ENCODE results near the gene LIPT1.
A peak's percentile ranks its signal among the peaks of the same experiment; 100 is the strongest.
"Not testable (repeated sequence)": the region's sequence is repeated elsewhere in the genome, so short reads cannot be mapped to it uniquely, and the experiment has no call there.

Gene LIPT1

GRCh38 chr2:99154643-99155536, at the start of gene LIPT1, which contains the start of gene TSGA10:
LIPT1 (plus strand) TSS chr2:99154967; CDS start chr2:99161958, 6,991 bp downstream.
TSGA10 (minus strand) TSS chr2:99154942; CDS start chr2:99109439, 45,503 bp downstream.
- DNase-seq (peak; percentile 95), ATAC-seq (peak; percentile 98)

DNA sequence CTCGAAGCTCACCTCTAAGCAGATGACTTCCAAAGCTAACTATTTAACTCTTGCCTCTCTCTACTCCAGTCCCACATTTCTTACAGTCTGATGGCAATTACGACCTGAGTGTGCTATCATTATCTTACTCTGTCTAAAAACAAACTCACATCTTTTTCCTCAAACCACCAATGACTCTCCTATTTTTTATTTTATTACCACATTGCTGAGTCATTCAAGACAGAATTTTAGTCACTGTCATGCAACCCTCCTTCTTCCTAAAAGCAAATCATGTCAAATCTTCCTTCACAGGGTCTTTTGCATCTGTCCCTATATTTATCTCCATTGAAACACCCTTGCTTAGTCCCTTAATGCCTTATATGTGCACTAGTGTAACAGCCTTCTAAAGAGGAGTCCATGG, 47.9 kb upstream of the LIPT1 start:
- no peak for ATAC-seq

DNA sequence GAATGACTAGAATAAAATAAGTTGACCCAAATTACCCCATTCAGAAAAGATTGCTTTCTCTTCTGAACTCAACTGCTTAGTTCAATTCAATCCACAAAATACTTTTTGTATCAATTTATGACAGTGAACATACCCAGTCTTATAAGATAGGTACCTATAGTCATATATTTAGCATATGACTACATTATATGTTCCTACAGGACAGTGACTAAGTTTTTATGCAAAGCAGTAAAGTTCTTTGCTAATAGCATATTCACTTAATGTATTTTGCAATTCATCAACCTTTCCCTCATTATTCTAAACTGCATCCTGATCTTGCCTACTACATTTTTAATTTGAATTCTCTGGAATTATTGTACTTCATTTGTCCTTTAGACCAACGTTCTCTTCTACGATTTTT, 43.5 kb upstream of the LIPT1 start:
- no peak for DNase-seq
- no peak for ATAC-seq

More for the DNA sequence above, 47.9 kb upstream of the LIPT1 start:
- no peak for DNase-seq

DNA sequence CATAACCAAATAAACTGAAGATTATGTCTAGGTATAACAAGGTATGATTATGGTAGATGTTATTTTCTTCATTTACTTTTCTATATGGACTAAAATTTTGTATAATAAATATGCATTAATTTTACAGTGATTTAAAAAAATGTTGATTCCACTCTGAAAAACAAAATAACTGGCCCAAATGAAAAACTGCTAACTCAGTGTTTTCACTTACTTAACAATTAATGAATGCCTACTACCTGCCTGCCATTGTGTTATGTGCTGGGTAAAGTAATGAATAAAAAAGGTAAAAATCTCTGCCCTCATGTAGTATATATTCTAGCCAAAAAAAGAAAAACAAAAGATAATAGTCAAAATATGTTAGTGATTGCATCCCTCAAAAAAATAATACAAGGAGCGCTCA, 42.8 kb upstream of the LIPT1 start:
- ATAC-seq (no peak), DNase-seq (no peak)

- ATAC-seq (no peak), DNase-seq (no peak)
Observed at GRCh38 chr2:99112617-99113016, 42.1 kb upstream of the LIPT1 start.

GRCh38 chr2:99127981-99128380, 26.8 kb upstream of the LIPT1 start:
- no peak for DNase-seq
- no peak for ATAC-seq

DNA sequence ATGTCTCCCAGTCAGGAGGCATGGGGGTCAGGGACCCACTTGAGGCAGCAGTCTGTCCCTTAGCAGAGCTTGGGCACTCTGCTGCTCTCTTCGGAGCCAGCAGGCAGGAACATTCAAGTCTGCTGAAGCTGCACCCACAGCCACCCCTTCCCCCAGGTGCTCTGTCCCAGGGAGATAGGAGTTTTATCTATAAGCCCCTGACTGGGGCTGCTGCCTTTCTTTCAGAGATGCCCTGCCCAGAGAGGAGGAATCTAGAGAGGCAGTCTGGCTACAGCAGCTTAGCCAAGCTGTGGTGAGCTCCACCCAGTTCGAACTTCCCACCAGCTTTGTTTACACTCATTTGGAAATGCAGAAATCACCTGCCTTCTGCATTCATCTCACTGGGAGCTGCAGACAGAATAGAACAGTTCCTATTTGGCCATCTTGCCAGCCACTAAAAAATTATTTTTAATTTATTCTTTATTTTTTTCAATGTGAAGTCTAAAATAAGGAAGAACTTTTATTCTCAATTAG, 19.7 kb upstream of the LIPT1 start:
- DNase-seq, ATAC-seq: not testable (repeated sequence)

- DNase-seq (no peak), ATAC-seq (no peak)
Observed at GRCh38 chr2:99139003-99139402, 15.8 kb upstream of the LIPT1 start.

DNA sequence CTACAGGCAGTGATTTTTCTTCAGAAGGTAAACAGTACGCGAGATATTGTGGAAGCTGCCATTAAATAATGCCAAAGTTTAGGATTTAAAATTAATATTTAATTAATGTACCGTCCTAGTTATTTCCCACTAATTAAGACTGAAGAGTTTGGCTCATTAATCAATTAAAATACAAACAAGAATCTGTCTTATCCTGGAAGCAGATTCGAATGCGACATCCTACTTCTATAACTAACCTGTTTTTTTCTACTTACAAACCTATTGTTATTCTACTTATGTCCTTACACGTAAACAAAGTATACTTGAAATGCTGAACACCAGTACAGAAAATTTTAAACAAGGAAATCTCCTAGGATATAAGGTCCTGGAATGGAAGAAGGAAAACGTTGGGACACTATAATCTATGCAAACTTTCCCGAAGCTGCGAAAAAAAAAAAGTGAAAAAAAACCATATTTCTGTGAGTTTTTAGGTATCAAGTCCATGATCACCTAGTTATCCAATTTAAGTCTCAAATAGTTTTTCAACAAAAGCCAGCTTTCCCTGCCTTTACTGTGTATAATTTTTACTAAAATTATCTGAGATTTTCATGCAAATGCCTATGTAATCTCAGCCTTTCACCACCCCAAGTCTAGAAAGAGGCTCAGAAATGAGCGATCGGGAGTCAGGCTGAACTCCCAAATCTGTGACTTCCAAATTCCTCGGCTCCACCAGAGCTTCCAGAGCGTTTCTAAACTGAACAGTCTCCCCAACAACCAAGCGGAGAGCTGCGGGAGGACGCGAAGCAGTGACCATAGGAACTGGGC, 14.5 kb upstream of the LIPT1 start:
- DNase-seq (no peak), ATAC-seq (no peak)

DNA sequence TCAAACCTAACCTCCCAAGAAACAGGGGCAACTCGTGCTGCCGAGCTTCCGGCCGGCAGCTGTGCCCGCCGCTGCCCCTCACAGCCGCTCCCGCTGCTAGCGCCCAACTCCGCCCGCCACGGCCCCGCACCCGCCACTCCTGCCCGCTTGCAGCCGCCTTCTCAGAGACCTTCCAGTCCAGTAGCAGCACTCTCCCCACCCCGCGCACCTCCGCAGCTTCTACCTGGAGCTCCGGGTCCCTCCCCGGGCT, 14.0 kb upstream of the LIPT1 start:
- ATAC-seq = peak; percentile 30
- DNase-seq = no peak

GRCh38 chr2:99141110-99142108, 13.4 kb upstream of the LIPT1 start, which contains the start of gene C2orf15:
C2orf15 (plus strand) TSS chr2:99141707; CDS start chr2:99150559, 8,852 bp downstream.
- DNase-seq (peak; percentile 97), ATAC-seq (peak; percentile 96)

DNA sequence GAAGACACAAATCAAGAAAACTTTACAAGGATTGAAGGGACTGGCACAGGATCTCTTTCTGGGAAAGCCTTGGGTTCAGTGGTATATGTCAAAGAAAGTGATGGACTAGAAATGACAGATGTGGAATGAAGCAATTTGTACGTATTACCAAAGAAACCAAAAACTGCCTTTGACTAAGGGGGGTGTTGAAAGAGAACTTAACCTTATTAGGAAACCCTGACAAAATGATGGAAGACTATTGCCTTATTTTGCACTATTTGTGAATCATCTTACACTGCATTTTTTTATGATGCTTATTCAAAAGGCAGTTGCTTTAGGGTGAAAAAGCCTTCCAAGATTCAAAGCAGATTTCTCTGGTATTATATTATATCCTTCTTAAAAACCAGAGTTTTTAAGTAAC, 4.1 kb upstream of the LIPT1 start:
- ATAC-seq (no peak), DNase-seq (no peak)

DNA sequence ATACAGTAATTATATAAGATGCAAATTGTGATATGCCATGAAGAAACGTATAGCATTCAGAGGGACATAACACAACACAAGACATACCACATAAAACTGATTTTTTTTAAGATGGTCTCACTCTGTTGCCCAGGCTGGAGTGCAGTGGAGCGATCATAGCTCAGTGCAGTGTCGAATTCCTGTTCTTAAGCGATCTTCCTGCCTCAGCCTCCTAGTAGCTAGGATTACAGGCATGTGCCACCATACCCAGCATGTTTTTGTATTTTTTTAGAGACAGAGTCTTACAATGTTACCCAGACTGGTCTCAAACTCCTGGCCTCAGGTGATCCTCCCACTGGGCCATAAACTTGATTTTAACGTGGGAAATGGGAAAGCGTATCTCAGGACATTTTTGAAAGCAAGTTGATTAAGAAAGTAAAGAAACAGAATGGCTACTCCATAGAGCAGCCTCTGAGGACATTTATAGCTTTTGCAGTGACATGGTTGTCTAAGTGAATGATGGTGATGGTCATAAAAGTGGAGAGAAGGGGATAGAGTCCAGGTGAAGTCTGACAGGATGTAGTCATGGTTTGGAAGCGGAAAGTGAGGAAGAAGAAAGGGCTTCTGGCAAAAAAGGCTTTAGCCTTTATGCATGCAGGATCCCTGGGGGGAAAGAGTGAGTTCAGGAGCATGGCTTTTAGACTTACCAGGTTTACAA, 2.4 kb upstream of the LIPT1 start:
- ATAC-seq (no peak), DNase-seq (no peak)

GRCh38 chr2:99153921-99154604, 704 bp upstream of the LIPT1 start:
- DNase-seq (no peak), ATAC-seq (no peak)

DNA sequence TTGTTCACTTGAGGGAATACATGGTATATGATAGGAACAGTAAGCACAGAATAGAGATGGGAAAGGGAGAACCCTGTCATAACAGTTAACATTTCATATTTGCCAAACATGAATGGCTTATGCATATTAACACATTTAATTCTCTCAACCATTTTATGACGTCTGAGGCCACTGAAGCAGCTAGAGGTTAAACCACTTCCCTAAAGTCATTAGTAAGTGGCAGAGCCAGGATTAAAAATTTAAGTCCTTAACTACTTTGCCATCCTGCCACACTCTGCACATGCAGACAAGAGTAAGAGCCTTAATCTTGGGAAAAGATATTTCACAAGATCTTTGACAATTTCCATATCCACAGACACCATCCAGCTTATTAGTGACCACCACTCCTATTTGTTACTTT, 2.1 kb downstream of the LIPT1 start:
- no peak for ATAC-seq
- DNase-seq = no peak

DNA sequence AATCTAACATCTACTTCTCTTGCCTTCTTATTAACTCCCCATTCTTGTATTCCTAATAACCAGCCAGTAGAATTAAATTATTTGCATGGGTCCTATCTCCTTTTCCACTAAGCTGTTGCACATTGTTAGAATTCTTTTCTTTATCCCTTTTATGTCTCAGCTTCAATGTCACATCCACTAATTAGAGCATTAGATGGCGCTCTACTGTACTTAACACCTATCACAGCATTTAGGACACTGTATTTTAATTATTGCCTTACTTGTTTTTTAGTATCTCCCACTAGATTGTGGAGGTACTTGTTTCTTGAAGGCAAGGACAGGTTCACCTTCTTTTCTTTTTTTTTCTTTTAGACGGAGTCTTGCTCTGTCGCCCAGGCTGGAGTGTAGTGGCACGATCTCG, 3.8 kb downstream of the LIPT1 start:
- no peak for DNase-seq
- ATAC-seq = no peak

GRCh38 chr2:99159594-99159993, 4.8 kb downstream of the LIPT1 start:
- DNase-seq = no peak

DNA sequence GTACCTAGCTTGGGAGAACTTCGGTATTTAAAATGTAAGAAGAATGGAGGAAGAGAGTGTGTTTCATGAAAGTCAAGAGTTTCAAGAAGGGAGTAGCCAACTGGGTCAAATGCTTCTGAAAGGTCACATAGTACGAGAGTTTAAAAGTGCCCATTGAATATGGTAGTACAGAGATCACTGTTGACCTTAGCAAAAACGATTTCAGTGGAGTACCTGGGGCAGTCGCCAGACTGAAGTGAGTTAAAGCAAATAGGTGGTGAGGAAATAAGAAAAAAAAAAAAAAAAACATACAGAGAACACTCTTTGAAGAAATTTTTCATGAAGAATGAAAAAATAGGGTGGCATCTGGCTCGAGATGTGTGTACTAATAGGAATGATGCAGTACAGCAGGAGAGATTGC, 11.5 kb downstream of the LIPT1 start:
- DNase-seq (no peak), ATAC-seq (no peak)

More at GRCh38 chr2:99159594-99159993, 4.8 kb downstream of the LIPT1 start:
- no peak for ATAC-seq

DNA sequence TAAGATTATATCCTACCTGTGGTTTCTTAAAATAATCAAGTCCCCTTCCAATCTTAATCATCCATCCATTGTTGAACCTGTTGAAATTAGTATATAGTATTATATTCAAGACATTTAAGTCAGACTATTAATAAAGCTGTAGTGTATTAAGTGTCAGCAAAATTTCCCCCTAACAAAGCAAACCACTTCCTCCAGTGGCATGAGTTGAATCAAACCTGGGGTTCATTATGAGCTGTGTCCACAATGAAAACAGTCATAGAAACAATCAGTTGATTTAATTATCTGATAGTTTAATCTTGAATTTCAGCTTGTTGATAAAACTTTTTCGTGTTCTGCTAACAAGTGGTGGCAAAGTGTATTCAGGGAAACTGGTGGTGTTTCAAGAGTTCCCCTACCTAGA, 14.8 kb downstream of the LIPT1 start:
- ATAC-seq = peak; percentile 28
- no peak for DNase-seq

DNA sequence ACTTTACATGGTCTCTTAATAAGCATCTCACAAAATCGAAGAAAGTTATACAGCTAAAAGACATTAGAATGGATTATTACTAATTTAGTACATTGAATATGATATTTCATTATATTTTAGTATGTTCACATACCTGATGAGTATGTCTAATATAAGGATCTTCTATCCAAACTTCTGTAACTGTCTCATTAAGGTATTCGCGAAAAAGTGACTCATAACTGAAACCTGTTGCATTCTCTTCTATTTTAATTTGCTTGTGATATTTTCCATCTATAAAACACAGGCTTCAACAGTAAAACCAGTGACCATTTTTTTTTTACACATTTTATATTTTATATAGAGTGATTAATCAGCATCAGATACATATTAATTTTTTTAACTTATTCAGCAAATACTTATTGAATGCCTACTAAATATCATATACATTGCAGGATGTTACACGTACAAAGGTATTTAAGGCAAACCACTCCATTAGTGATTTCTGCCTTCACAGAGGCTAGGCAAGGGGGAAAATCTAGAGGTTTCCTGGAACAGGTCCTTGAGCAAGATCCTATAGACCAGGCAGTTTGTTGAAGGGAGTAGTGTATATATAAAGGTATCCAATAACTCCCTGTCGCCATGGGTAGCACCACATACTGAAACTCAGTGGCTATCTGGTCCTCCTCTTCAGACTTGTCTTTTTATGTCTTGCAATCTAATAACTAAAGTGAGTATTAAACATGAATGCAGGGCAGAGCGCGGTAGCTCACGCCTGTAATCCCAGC, 16.8 kb downstream of the LIPT1 start:
- DNase-seq (no peak), ATAC-seq (peak; percentile 32)

All from stimulated activated naive CD8-positive, alpha-beta T cell treated with anti-CD3 and anti-CD28 coated beads, Interleukin-15, Interleukin-2, amounts not matched to agents 100 U/mL and 50 U/mL, for 24 hours (primary cell).